ENCODE data around the gene CACNA1D. TPM values are rescaled to one million over a fixed set of nuclear protein-coding genes. Genes with fewer than 3 reads are reported as not detected.

Gene CACNA1D
- total RNA-seq, 2 donors from 2014 or later = 0.68 to 1.5 TPM

GRCh38 chr3:53774414-53774813 is 280.0 kb downstream of the CACNA1D start:
- Histone ChIP-seq H3K4me3 (no peak overlapping the region), H3K27me3 (replicated peaks; ENCODE audit: insufficient read depth) (no peaks in the 10 kb centered on the region), H3K4me1 (ENCODE audit: control insufficient read depth in 1 of 2, low read depth in 2 of 2) (peaks cover 23 to 44% of the 10 kb centered on the region in 2 donors), H3K9me3 (no peaks in the 10 kb centered on the region), H3K27ac (peak overlapping the region in 1 of 2 donors; percentile 11), H3K36me3 (no peaks in the 10 kb centered on the region)
- DNase-seq (ENCODE audit: low spot score) (no peak), ATAC-seq (ENCODE audit: insufficient number of reproducible peaks, low FRiP score, low read depth) (no peak)
- no peak for TF ChIP-seq CTCF (IDR thresholded peaks at IDR 0.05)

- H3K36me3 ChIP-seq = no peaks in the 10 kb centered on the region
Measured at GRCh38 chr3:53775018-53775417, 280.6 kb downstream of the CACNA1D start.

DNA sequence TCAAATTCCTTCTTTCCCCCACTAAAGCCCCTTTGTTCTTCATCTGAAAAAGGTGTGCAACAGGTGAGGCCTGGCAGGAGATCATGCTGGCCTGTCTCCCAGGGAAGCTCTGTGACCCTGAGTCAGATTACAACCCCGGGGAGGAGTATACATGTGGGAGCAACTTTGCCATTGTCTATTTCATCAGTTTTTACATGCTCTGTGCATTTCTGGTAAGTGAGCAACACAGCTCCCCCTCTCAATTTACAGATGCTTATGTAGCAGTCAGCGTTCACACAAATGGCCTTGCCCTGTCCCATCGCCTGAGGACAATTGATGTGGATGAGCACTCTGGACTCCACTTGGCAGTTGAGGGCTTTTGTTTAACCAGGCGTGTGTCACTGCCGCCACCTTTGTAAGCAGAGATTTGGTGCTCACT is 281.4 kb downstream of the CACNA1D start:
- ATAC-seq (ENCODE audit: insufficient number of reproducible peaks, low FRiP score, low read depth) (no peak), DNase-seq (ENCODE audit: low spot score) (no peak)
- H3K27me3 ChIP-seq (replicated peaks; ENCODE audit: insufficient read depth) = no peaks in the 10 kb centered on the region
- no peaks in the 10 kb centered on the region for H3K9me3 ChIP-seq
- TF ChIP-seq CTCF (IDR thresholded peaks at IDR 0.05) = no peak
- no peak overlapping the region for H3K4me3 ChIP-seq
- peak overlapping the region; percentile 56 to 66 for H3K27ac ChIP-seq
- no peaks in the 10 kb centered on the region for H3K36me3 ChIP-seq
- peaks cover 23 to 44% of the 10 kb centered on the region in 2 donors for H3K4me1 ChIP-seq (ENCODE audit: control insufficient read depth in 1 of 2, low read depth in 2 of 2)

More at GRCh38 chr3:53775018-53775417, 280.6 kb downstream of the CACNA1D start:
- H3K4me3 ChIP-seq = no peak overlapping the region
- no peak for DNase-seq (ENCODE audit: low spot score)
- ATAC-seq (ENCODE audit: insufficient number of reproducible peaks, low FRiP score, low read depth) = no peak
- H3K27me3 ChIP-seq (replicated peaks; ENCODE audit: insufficient read depth) = no peaks in the 10 kb centered on the region
- no peaks in the 10 kb centered on the region for H3K9me3 ChIP-seq
- peaks cover 23 to 44% of the 10 kb centered on the region in 2 donors for H3K4me1 ChIP-seq (ENCODE audit: control insufficient read depth in 1 of 2, low read depth in 2 of 2)
- no peak overlapping the region for H3K27ac ChIP-seq
- no peak for TF ChIP-seq CTCF (IDR thresholded peaks at IDR 0.05)

- Histone ChIP-seq H3K9me3 (no peaks in the 10 kb centered on the region), H3K27ac (peak overlapping the region; percentile 56 to 66), H3K27me3 (replicated peaks; ENCODE audit: insufficient read depth) (no peaks in the 10 kb centered on the region), H3K4me1 (ENCODE audit: control insufficient read depth in 1 of 2, low read depth in 2 of 2) (peaks cover 23 to 44% of the 10 kb centered on the region in 2 donors), H3K36me3 (no peaks in the 10 kb centered on the region), H3K4me3 (peak overlapping the region; percentile 22)
- ATAC-seq (ENCODE audit: insufficient number of reproducible peaks, low FRiP score, low read depth) (no peak), DNase-seq (ENCODE audit: low spot score) (no peak)
- no peak for TF ChIP-seq CTCF (IDR thresholded peaks at IDR 0.05)
Measured at GRCh38 chr3:53776494-53777101, 282.2 kb downstream of the CACNA1D start.

- peak overlapping the region; percentile 56 to 66 for H3K27ac ChIP-seq
Measured at GRCh38 chr3:53777468-53777867, 283.1 kb downstream of the CACNA1D start.

More at GRCh38 chr3:53777468-53777867, 283.1 kb downstream of the CACNA1D start:
- DNase-seq (ENCODE audit: low spot score) (no peak), ATAC-seq (ENCODE audit: insufficient number of reproducible peaks, low FRiP score, low read depth) (no peak)
- Histone ChIP-seq H3K4me1 (ENCODE audit: control insufficient read depth in 1 of 2, low read depth in 2 of 2) (peaks cover 23 to 43% of the 10 kb centered on the region in 2 donors), H3K36me3 (no peaks in the 10 kb centered on the region), H3K4me3 (no peak overlapping the region), H3K9me3 (no peaks in the 10 kb centered on the region), H3K27me3 (replicated peaks; ENCODE audit: insufficient read depth) (no peaks in the 10 kb centered on the region)
- no peak for TF ChIP-seq CTCF (IDR thresholded peaks at IDR 0.05)

Data from thoracic aorta (tissue), 2 donors.